ENCODE data around the gene TBK1. TPM values are rescaled to one million over a fixed set of nuclear protein-coding genes. Genes with fewer than 3 reads are reported as not detected.

TBK1 gene
- total and polyA plus RNA-seq, 2 of the 13 experiments (the other 11 are each of a cell fraction or from before 2014, with no cell fraction given), result 10.3 to 25.2 TPM

GRCh38 chr12:64403707-64404469 lies 48.0 kb upstream of the TBK1 start, which contains the start of gene XPOT (continued):
- TF ChIP-seq AGO1 (IDR thresholded peaks at IDR 0.05; ENCODE audit: low read depth, low read length, poor library complexity, severe bottlenecking), result no peak
- no peak for TF ChIP-seq ZNF343 (CRISPR knock-in tag; IDR thresholded peaks at IDR 0.05)
- no peak for TF ChIP-seq POLR2AphosphoS2 (IDR thresholded peaks at IDR 0.05; ENCODE audit: low read depth, low read length)
- TF ChIP-seq ELK4 (CRISPR knock-in tag; IDR thresholded peaks at IDR 0.05; ENCODE audit: borderline replicate concordance), result no peak; the same call in 1 of the 2 replicates
- peak; percentile 42; the same call in 1 of the 2 replicates for TF ChIP-seq TFDP1 (CRISPR knock-in tag; IDR thresholded peaks at IDR 0.05; ENCODE audit: borderline replicate concordance)
- no peak for TF ChIP-seq ZNF775 (CRISPR knock-in tag; IDR thresholded peaks at IDR 0.05; ENCODE audit: borderline replicate concordance)
- no peak for TF ChIP-seq ZNF570 (CRISPR knock-in tag; IDR thresholded peaks at IDR 0.05; ENCODE audit: borderline replicate concordance)
- TF ChIP-seq CTCF (CRISPR knock-in tag; IDR thresholded peaks at IDR 0.05), result peak; percentile 27
- TF ChIP-seq ATF5 (CRISPR knock-in tag; IDR thresholded peaks at IDR 0.05; ENCODE audit: low read depth), result no peak
- TF ChIP-seq TOE1 (CRISPR knock-in tag; IDR thresholded peaks at IDR 0.05), result no peak; the same call in 1 of the 2 replicates
- TF ChIP-seq NKX3-1 (CRISPR knock-in tag; IDR thresholded peaks at IDR 0.05), result no peak
- no peak for TF ChIP-seq NONO (IDR thresholded peaks at IDR 0.05)
- 0 out of 2 replicates have a peak, but pooled peaks have one; percentile 26 for TF ChIP-seq NONO (CRISPR knock-in tag; conservative IDR thresholded peaks at IDR 0.05)
- TF ChIP-seq PRDM15 (CRISPR knock-in tag; IDR thresholded peaks at IDR 0.05), result no peak
- no peak; the same call in 1 of the 2 replicates for TF ChIP-seq RFX5 (IDR thresholded peaks at IDR 0.05; ENCODE audit: low read depth, low read length)
- TF ChIP-seq NR1H2 (CRISPR knock-in tag; IDR thresholded peaks at IDR 0.05; ENCODE audit: borderline replicate concordance, low read depth), result no peak
- no peak for TF ChIP-seq KDM3A (CRISPR knock-in tag; IDR thresholded peaks at IDR 0.05; ENCODE audit: low read depth)
